Bronchial epithelial cell (primary cell): Measurements from ENCODE around the gene SLC25A1. TPM values are rescaled to one million over a fixed set of nuclear protein-coding genes. Genes with fewer than 3 reads are reported as not detected.

Source experiments
- DNase-seq: peaks from one replicate; pipeline ENCODE4 v3.0.0-alpha.2; 2010; ENCODE audit warnings: low read depth
- FAIRE-seq: peaks from 2 replicates; lab custom pipeline; 2011; peaks lifted over from hg19 to GRCh38; lab: Jason Lieb, UNC
- H3K27me3 ChIP-seq: 2 replicates; pipeline ENCODE4 v1.5.1; 2011; ENCODE audit warnings: low read length; ENCODE audit not compliant: control insufficient read depth, insufficient read depth
- H3K36me3 ChIP-seq: 2 replicates; pipeline ENCODE4 v1.5.1; 2011; ENCODE audit warnings: low read length; ENCODE audit not compliant: control insufficient read depth, insufficient read depth
- H3K4me3 ChIP-seq: 2 replicates; pipeline ENCODE4 v1.5.1; 2011; ENCODE audit warnings: mild to moderate bottlenecking, low read depth, low read length, control low read depth
- CTCF ChIP-seq: IDR thresholded peaks from 2 replicates; pipeline ENCODE4 v1.5.1; 2011; ENCODE audit warnings: mild to moderate bottlenecking, moderate library complexity, low read length, control low read depth, inconsistent platforms; ENCODE audit not compliant: insufficient read depth, severe bottlenecking
- total RNA-seq: library from RNA; depleted of rRNA; stranded (reverse); fragments of >200 nt; gene quantifications from 2 replicates; pipeline ENCODE4 v1.2.1, GENCODE V29; 2014

The SLC25A1 gene
- total RNA-seq, 1 donor from 2014 or later = 71.6 TPM

- FAIRE-seq (no peak), DNase-seq (no peak)
- H3K36me3 ChIP-seq = no peaks in the 10 kb centered on the region
Measured at GRCh38 chr22:19128009-19128401, 50.5 kb downstream of the SLC25A1 start.

GRCh38 chr22:19127329-19128008 lies 51.1 kb downstream of the SLC25A1 start:
- H3K27me3 ChIP-seq = no peaks in the 10 kb centered on the region
- DNase-seq (no peak), FAIRE-seq (no peak)
- no peaks in the 10 kb centered on the region for H3K36me3 ChIP-seq
- no peak overlapping the region for H3K4me3 ChIP-seq
- TF ChIP-seq CTCF = no peak

More at GRCh38 chr22:19128009-19128401, 50.5 kb downstream of the SLC25A1 start:
- H3K4me3 ChIP-seq = no peak overlapping the region
- TF ChIP-seq CTCF = no peak
- H3K27me3 ChIP-seq = no peaks in the 10 kb centered on the region

- TF ChIP-seq CTCF = no peak
- FAIRE-seq (no peak), DNase-seq (no peak)
- Histone ChIP-seq H3K4me3 (no peak overlapping the region), H3K36me3 (no peaks in the 10 kb centered on the region), H3K27me3 (no peaks in the 10 kb centered on the region)
Measured at GRCh38 chr22:19126309-19127273, 51.9 kb downstream of the SLC25A1 start.

Other genes starting within 250 kb of the SLC25A1 start
- gene PRODH, start 242.4 kb downstream of the SLC25A1 start, total RNA-seq = 5.0 and 52.6 TPM in 2 replicates
- gene DGCR2, start 56.3 kb downstream of the SLC25A1 start, total RNA-seq = 50.0 and 60.7 TPM in 2 replicates
- not detected in 2 replicates for gene TSSK2, start 47.4 kb downstream of the SLC25A1 start, total RNA-seq
- 6.9 and 12.9 TPM in 2 replicates for gene ESS2, start 34.1 kb downstream of the SLC25A1 start, total RNA-seq
- gene GSC2, start 28.4 kb downstream of the SLC25A1 start, total RNA-seq = not detected in 2 replicates
- gene CLTCL1, start 113.0 kb upstream of the SLC25A1 start, total RNA-seq = 13.7 and 20.2 TPM in 2 replicates